K562 (cell line): ENCODE measurements around the gene SHBG. TPM values are rescaled to one million over a fixed set of nuclear protein-coding genes. Genes with fewer than 3 reads are reported as not detected.
A peak's percentile ranks its signal among the peaks of the same experiment; 100 is the strongest.

Experiments
- CREM ChIP-seq: IDR thresholded peaks from 2 replicates; pipeline ENCODE4 v1.6.1; 2014; ENCODE audit warnings: antibody characterized with exemption, low read depth
- ELF1 ChIP-seq: fragments of 200-800 bp; sonication (Bioruptor generic); IDR thresholded peaks from 2 replicates; pipeline ENCODE4 v1.6.1; 2016; ENCODE audit warnings: missing genetic modification characterization, missing compliant biosample characterization
- ETV6 ChIP-seq, 3 experiments: fragments of 150-350 bp in 1 of 3; sonication (generic) in 1 of 3; formaldehyde crosslinking in 1 of 3; IDR thresholded peaks; 2 replicates each; pipeline versions ENCODE4 v1.6.1 to v1.8.0; 2014 to 2022; ENCODE audit warnings: borderline replicate concordance in 2 of 3, low read depth in 2 of 3, antibody characterized with exemption in 1 of 3, low read length in 1 of 3, mild to moderate bottlenecking in 1 of 3, missing genetic modification reagents in 1 of 3
- HMG20B ChIP-seq: fragments of 250-450 bp; sonication (Bioruptor Pico); IDR thresholded peaks from 2 replicates; pipeline ENCODE4 v1.5.0; 2021; ENCODE audit warnings: mild to moderate bottlenecking
- ILK ChIP-seq: fragments of 450-650 bp; IDR thresholded peaks from 2 replicates; pipeline ENCODE4 v1.6.1; 2016; ENCODE audit warnings: missing genetic modification characterization, low read depth, mild to moderate bottlenecking, missing compliant biosample characterization, moderate library complexity, borderline replicate concordance
- NCOR1 ChIP-seq: fragments of 450-650 bp; IDR thresholded peaks from 2 replicates; pipeline ENCODE4 v1.6.1; 2016; ENCODE audit warnings: mild to moderate bottlenecking, moderate library complexity
- SMAD1 ChIP-seq: fragments of 150-350 bp; IDR thresholded peaks from 2 replicates; pipeline ENCODE4 v1.6.1; 2014; ENCODE audit warnings: low read length, low read depth; ENCODE audit not compliant: partially characterized antibody
- TRIM28 ChIP-seq: fragments of 450-650 bp; IDR thresholded peaks from 2 replicates; pipeline ENCODE4 v1.6.1; 2017
- ZNF143 ChIP-seq: sonication (generic); formaldehyde crosslinking; IDR thresholded peaks from 2 replicates; pipeline ENCODE4 v1.9.0; 2022; ENCODE audit warnings: mild to moderate bottlenecking, missing genetic modification reagents
- ZNF224 ChIP-seq: sonication (generic); formaldehyde crosslinking; IDR thresholded peaks from 2 replicates; pipeline ENCODE4 v1.8.0; 2022; ENCODE audit warnings: mild to moderate bottlenecking, missing genetic modification reagents
- ZNF696 ChIP-seq: fragments of 250-450 bp; sonication (Bioruptor Pico); conservative IDR thresholded peaks from 2 replicates; pipeline ENCODE4 v1.4.0; 2020; ENCODE audit warnings: mild to moderate bottlenecking, moderate library complexity
- polyA plus RNA-seq, 8 experiments: library from polyadenylated mRNA; depleted of rRNA in 4 of 8; stranded (reverse) in 5 of 8; unstranded in 3 of 8; fragments of >200 nt; fragmentation: Nextera tagmentation in 2 of 8; fragmentation: Illumina TruSeq in 1 of 8; extraction: Ambion mirVana in 2 of 8; extraction: Trizol in 1 of 8; gene quantifications; 2 replicates each; pipeline versions ENCODE4 v1.2.1 to v1.2.3, GENCODE V29; 2011 to 2014; ENCODE audit warnings: inconsistent platforms in 1 of 8, missing spikeins in 1 of 8
- total RNA-seq, 7 experiments: library from RNA; depleted of rRNA in 6 of 7; stranded (reverse); fragments of >200 nt in 6 of 7; fragmentation: Illumina TruSeq in 2 of 7; extraction: Trizol in 2 of 7; gene quantifications; 2 replicates each; pipeline versions ENCODE4 v1.2.1 to v1.2.3, GENCODE V29; 2011 to 2021; ENCODE audit warnings: low replicate concordance in 1 of 7
- TF ChIP-seq, protein P1 (sequence below): fragments of 450-650 bp; IDR thresholded peaks from 2 replicates; pipeline ENCODE4 v1.6.1; 2014; ENCODE audit warnings: low read depth, mild to moderate bottlenecking, moderate library complexity, borderline replicate concordance
- TF ChIP-seq, protein P2 (sequence below): sonication (generic); formaldehyde crosslinking; IDR thresholded peaks from 2 replicates; pipeline ENCODE4 v1.5.0; 2020; ENCODE audit warnings: missing genetic modification reagents
- TF ChIP-seq, protein P3 (sequence below): fragments of 250-450 bp; sonication (Bioruptor Pico); IDR thresholded peaks from 2 replicates; pipeline ENCODE4 v1.4.0; 2020; ENCODE audit warnings: mild to moderate bottlenecking, moderate library complexity

The SHBG gene
- total and polyA plus RNA-seq, 9 of the 15 experiments (the other 6 are each of a cell fraction or from before 2014, with no cell fraction given) = not detected

DNA sequence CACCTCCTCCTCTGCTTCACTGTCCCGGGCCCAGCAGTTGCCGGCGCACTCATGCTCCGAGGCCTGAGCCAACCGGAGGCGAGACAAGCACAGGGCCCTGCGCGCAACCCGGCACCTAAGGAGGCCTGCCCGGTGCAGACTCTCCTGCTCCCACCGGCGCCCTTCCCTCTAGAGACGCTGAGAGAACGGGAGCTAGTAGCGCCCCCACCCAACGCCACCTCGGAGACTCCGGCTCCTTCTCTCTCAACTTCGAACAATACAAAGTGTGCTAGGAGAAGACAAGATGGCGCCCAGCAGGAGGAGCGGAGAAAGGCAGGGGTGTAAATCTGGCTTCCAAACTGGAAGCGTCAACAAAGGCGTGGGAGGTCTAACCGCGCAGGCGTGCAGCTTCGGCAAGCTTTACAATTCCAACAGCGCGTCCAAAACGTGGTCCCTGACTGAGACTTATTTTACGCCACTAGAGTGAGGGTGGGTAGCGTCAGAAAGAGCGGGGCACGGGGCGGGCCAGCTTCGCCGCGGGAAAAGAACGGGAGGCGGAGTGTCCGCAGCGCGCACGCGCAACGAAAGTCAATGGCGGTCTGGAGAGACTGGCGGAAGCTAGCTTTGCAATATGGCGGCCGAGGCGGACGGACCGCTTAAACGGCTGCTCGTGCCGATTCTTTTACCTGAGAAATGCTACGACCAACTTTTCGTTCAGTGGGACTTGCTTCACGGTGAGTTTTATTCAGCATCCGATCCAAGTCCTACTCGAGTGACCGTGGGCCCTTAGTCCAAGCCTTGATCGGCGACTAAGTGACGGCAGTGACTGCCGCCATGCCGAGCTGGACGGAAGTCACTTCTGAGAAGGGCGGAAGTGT lies 46.5 kb upstream of the SHBG start, which contains the start of gene MPDU1 (continued):
- TF ChIP-seq ILK = no peak
- TF ChIP-seq ZNF696 = no peak
- TF ChIP-seq, protein P1, sequence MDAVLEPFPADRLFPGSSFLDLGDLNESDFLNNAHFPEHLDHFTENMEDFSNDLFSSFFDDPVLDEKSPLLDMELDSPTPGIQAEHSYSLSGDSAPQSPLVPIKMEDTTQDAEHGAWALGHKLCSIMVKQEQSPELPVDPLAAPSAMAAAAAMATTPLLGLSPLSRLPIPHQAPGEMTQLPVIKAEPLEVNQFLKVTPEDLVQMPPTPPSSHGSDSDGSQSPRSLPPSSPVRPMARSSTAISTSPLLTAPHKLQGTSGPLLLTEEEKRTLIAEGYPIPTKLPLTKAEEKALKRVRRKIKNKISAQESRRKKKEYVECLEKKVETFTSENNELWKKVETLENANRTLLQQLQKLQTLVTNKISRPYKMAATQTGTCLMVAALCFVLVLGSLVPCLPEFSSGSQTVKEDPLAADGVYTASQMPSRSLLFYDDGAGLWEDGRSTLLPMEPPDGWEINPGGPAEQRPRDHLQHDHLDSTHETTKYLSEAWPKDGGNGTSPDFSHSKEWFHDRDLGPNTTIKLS = peak; percentile 96
- peak; percentile 85 for TF ChIP-seq CREM
- no peak for TF ChIP-seq HMG20B
- TF ChIP-seq ZNF224 (CRISPR knock-in tag) = no peak
- no peak for TF ChIP-seq SMAD1
- TF ChIP-seq ETV6 (IDR thresholded peaks at IDR 0.05; ENCODE audit: borderline replicate concordance in 1 of 2, low read depth in 2 of 2, low read length in 1 of 2) = no peak
- TF ChIP-seq ETV6 (CRISPR knock-in tag; IDR thresholded peaks at IDR 0.05; ENCODE audit: borderline replicate concordance) = no peak; the same call in 1 of the 2 replicates
- TF ChIP-seq, protein P2, sequence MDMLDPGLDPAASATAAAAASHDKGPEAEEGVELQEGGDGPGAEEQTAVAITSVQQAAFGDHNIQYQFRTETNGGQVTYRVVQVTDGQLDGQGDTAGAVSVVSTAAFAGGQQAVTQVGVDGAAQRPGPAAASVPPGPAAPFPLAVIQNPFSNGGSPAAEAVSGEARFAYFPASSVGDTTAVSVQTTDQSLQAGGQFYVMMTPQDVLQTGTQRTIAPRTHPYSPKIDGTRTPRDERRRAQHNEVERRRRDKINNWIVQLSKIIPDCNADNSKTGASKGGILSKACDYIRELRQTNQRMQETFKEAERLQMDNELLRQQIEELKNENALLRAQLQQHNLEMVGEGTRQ (CRISPR knock-in tag) = no peak
- TF ChIP-seq NCOR1 = no peak
- TF ChIP-seq ZNF143 (CRISPR knock-in tag) = no peak; the same call in 1 of the 2 replicates
- no peak for TF ChIP-seq TRIM28
- TF ChIP-seq, protein P3, sequence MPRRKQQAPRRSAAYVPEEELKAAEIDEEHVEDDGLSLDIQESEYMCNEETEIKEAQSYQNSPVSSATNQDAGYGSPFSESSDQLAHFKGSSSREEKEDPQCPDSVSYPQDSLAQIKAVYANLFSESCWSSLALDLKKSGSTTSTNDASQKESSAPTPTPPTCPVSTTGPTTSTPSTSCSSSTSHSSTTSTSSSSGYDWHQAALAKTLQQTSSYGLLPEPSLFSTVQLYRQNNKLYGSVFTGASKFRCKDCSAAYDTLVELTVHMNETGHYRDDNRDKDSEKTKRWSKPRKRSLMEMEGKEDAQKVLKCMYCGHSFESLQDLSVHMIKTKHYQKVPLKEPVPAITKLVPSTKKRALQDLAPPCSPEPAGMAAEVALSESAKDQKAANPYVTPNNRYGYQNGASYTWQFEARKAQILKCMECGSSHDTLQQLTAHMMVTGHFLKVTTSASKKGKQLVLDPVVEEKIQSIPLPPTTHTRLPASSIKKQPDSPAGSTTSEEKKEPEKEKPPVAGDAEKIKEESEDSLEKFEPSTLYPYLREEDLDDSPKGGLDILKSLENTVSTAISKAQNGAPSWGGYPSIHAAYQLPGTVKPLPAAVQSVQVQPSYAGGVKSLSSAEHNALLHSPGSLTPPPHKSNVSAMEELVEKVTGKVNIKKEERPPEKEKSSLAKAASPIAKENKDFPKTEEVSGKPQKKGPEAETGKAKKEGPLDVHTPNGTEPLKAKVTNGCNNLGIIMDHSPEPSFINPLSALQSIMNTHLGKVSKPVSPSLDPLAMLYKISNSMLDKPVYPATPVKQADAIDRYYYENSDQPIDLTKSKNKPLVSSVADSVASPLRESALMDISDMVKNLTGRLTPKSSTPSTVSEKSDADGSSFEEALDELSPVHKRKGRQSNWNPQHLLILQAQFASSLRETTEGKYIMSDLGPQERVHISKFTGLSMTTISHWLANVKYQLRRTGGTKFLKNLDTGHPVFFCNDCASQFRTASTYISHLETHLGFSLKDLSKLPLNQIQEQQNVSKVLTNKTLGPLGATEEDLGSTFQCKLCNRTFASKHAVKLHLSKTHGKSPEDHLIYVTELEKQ (CRISPR knock-in tag) = no peak
- peak; percentile 96 for TF ChIP-seq ELF1 (tag)
